ENCODE results near the gene CORO1C.

Gene CORO1C

DNA sequence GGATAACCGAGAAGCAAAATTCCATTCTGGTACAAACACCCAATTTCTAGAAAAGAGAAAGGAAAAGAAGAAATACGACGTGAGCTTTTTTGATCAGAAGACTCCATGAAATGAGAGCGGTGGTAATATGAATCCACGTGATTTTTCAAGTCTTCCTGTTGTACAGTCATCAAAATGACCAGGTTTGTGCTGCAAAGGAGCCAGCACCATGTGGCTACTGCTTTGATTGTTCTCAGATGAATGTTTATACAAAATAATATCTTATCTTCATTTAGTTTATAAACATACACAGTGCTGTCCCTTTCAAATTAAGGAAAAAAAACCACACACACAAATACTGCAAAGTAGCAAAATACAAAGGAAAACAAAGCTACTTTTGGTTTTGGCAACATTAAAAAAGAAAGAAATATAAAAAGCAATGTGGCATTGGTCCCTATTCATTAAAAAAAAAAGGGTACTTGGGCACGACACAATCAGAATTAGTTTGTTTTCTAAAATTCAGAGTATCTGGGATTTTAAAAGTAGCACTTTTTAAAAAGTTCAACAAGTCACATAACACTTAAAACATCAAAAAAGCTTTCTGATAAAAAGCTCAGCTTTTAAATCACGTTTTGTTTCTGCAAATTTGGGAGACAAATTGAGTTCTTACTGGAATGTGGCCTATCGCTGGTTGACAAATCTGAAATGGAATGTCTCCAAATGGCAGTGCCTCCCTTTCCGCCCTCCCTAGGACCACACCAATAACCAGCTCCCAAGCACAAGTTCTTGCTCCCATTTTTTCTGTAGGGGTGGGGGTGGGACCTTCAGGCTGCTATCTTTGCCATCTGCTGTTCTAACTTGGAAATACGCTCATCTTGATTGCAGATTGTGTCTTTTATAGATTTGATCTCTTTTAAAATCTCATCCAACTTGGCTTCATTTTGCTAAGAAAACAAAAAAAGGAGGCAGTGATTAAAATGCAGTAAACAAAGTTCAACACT lies 84.4 kb downstream of the CORO1C start:
- no peak for DNase-seq

DNA sequence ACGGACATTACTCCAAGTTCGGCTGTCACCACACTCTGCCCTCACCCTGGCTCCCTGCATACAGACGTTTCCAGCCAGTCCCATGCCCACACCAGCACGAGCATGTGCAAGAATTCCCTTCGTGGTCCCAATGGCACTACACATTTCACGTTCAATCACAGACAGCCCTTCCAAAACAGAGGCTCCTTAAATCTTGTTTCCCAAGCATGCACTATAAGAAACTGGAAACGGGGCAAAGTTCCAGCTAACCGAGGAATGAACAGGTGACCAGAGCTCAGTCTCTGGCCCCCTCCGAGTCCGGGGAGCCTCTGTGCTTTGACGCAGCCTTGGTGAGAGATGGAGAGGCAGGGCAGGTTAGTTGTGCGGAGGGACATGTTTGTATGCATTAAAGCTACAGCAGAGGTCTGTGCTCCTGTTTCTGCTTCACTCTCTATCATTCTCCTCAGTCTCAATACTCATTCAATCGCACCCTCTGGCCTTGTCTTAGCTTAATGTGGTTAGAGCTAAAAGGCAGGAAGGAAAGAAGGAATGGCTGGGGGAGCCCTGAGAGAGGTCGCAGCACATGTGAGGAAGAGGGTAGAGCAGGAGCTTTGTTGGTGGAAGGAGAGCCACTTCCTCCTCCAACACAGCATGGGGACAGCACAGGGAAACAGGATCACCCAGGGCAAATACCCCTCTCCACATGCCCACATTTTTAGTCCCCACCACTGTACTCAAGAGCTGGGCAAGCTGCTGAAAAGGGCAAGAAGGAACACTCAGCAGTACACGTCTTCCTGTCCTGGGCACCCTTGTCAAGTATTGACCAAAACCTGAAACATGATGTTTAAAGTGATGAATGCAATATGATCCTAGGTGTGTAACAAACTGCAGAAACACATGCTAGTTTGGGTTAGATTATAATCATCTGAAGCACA lies 85.4 kb downstream of the CORO1C start:
- no peak for DNase-seq

DNA sequence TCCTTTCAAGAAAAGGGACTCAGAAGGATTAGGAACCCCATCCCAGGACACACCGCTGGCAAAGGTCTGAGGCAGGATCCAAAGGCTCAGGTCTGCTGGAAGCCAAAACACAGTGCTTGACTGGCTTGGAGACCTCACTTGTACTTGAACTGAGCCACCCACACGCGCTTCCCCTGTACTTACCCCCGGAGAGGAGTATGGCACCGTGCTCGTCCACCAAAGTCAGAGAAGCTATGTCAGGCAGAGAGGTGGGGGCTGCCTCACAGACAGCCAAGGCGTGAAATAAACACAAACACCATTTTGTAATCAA lies 86.6 kb downstream of the CORO1C start:
- no peak for DNase-seq

DNA sequence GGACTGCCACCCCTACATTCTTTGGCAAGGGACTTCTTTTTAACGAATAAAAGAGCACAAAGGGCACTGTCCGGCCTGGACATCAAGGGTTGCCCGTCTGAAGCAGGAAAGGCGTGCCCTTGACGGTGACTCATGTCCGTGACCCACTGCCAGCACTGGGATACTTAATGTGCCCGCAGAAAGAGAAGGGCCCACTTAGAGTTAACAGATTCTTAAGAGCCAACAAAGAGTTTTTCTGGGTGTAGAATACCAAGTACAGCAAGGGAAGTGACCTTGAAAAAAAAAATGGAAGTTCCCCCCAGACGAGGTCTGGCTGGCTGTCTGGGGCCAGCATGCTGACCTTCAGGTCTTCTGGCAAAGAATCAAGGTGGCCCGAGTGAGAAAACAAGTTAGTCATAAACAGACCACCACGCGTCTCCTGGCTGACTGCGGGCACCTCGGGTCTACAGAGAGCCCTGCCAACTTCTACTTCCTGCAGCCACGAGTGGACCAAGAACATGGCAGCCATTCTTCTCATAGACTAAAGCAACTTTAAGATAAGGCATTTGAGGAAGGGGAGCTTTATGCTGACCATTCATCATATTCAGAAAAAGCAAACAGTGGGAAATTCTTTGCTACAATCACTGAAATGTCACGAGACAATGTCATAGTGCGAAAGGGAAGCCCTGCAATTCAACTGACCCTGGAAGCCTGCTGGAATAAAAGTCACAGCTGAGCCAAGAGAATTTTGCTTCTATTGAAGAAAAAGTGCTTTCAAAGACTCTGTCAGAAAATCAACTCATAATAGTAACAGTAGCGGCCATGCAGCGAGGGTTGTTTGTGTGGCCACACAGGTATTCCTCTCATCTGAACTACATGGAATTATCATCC lies 87.1 kb downstream of the CORO1C start:
- DNase-seq: no peak

DNA sequence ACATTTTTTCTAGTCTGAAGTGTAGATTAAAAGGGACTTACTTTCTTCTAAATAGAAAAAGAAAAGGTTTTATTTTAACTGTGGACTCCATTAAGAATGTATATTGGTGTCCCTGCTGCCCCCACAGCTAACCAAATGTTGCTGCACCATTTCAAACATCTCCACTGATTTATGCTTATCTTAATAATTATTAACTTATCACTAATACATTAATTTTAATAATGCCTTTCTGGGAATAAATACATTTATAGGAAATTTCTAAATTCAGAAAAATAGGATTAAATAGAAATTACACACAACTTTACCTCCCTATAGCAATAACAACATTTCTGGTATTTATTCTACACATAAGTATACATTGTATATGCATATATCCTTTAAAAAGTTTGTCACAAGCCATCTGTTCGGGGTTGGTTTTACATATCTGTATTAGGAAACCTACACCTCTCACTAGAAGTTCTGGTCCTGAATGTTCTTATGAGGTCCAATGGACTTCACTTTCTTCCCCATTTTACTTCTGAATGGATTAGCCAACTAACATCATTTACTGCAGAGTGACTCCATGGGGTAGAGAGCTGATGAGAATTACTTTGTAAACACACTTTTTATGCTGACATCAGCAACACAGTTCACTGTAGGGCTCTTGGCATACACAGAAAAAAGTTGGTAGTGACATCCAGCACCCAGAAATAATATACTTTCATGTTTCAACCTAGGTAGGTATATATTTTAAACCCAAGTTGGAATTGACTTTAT lies 88.2 kb downstream of the CORO1C start:
- no peak for DNase-seq

DNA sequence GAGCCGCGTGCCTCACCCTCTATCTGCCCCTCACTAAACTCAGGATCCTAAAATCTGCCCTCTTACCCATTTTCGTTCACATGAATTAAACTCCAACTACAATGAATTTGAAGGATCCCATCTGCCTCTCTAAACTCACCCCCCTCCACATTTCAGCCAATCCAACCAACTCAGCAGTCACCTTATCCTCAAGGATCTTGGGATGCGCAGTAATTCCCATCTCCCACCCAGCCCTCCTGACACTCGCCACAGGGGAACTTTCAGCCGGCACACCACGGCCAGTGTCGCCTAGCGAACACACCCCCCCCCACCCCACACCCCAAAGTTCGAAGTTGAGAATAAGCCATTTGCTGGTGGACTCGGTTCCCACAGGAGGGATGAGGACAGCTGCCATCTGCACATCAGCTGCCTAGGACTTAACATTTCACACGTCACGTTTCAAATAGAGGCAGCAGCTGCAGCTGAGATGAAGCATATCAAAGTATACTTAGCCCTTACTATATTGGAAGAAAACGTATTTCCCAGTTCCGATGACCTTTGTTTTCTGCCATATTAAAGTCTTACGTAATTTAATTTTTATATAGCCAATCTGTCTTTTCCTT lies 88.9 kb downstream of the CORO1C start:
- no peak for DNase-seq

DNA sequence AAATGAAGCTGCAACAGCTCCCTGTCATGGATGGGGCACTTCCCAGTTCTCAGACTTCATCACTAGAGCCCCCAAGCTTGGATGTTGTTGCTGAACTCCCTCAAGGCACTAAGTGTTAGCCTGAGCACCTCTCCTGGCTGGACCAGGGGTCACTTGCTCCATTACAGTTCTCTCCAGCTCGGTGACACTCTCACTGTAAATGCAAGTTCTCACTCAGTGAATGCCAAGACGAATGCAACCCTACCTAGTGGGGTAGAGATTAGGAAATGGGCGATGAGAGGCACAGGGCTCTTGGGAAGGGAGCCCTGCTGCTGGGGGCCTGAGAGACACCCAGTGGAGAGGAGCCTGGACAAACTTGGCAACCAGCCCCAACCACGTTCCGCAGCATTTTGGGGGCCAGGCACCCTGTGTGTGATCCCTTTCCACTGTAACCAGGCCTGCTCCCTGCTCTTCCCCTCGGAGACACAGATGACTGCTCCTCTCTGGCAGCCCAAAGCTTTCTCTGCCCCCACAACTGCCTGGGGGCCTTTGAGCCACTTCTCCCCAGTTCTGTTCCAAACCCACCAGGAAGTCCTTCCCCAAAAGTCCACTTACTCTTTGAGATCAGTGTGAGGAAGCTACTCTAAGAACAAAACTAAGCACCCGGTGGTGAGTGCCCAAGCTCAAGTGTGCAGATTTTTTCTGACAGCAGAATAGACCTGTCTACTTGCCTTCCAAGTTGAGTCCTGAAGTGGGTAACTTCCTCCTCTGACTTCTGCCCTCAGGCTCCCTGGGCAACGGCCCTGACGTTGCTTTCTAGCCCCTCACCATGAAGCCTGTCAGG lies 89.7 kb downstream of the CORO1C start:
- no peak for DNase-seq

DNA sequence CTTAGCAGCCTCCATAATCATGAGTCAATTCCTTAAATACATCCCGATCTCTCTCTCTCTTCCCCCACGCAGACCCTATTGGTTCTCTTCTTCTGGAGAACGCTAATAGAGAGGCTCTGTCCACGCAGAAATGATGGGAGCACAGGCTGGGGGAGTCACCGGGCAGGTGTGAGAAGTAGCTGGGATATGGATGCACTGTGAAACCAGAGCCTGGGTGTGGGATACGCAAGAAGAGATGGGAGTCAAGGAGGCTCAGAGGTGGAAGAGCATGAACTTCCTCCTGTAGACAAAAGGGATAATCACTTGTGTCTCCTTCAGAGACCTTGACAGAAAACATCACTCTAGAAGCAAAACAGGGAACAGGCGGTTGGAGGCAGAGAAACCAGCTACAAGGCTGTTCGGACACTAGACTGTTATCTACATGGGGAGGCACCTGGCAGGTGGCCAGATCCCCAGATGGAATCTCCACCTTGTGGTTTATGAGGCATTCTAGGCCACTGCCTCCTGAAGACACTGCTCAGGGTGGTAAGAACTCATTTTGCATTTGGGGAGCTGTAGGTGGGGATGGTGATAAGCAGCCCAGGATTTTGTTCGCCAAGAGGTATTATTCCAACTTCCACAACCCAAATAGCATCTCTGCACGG lies 90.4 kb downstream of the CORO1C start:
- DNase-seq: no peak

DNA sequence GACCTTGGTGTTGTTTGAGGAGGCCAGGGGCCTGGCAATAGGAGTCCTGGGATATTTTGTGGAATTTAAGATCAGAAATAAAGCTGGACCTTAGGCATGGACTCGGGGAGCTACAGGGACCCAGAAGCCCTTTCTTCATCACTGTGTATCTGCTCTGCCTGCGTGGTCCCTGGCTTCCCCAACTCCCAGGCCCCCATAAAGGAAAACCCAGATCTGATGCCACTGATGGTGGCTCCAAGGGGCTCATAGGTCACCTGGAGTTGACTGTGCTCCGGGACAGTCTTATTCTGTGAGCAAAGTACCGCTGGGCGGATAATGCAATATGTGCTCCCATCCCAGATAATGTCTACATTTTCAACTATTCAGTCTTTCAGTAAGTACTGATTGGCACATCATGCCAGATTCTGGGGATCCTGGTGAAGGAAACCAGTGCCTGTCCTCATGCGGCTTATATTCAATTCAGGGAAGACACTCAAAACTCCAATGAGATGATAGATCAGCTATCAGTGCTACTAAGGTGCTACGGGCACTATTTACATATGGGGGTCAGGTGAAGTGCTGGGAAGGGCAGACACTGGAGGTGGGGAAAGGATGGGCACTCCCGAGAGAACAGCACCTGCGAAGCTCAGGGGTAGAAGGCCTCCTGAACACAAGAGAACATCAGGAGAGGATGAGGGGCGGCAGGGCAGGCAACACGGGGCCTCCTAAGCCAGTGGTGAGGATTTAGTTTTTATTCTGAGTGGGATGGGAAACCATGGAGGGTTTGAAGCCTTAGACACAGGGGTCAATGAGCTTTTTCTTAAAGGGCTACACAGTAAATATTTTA lies 92.1 kb downstream of the CORO1C start:
- DNase-seq: no peak

DNA sequence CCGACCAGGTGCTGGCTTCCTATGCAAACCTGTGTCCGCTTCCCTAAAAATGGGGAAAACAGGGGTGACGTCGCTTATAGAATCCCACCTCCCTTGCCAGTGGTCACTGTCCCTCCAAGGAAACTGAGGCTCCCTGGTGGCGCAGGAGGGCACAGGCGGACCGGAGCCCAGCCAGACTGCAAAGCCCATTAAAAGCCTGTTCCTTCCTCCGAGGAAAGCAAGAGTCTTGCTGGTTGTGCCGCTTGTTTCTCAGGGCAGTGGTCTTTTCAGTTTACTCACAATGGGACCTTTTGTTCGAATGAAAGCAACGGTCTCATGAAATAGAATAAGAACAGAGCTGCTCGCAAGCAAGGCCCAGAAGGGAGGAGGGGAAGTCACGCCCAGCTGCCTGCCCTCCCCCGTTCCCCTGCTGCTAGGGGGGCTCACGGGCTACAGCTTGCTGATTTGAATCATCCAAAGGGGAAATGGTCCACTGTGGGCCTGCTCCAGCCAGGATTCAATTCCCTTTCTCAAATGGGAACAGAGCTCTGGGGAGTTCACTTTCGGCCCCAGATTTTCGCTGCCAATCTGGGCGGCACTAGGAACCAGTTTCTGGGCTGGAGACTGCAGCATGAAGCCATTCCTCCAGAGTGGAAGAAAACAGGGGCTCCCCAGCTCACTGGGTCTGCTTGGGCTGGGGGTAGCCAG lies 93.0 kb downstream of the CORO1C start:
- no peak for DNase-seq

DNA sequence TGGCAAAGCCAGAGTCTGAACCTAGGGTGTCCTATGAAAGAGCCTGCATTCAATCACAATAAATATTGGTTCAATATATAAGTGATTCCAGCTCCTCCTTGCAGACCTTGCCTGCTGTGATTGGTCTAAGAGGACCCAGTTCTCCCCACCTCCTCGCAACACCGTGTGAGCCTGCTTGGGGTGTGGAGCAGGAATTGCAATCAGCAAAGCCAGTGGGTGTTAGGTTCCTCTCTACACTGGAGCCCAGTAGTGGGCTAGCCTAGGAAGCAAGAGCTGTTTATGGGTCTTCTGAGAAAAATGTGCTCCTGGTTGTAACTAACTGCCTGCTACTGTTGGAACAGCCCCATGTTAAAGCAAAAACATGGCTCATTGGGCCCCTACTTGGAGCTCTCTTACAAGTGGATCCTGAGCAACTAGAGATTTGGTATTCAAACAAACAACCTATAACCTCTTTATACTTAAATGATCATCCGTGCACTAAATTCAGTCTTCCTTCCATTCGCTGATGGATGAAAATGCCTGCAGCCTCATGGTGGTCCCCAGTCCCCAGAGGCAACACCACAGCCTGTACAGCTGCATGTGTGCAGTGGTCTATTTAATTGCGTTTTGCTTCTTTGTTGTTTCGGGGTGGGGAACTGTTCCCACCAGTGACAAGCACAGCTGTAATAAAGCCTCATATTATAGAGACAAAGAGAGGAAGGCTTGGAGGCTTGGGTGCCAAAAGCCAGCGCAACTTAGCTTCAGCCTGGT lies 93.9 kb downstream of the CORO1C start:
- DNase-seq: no peak

DNA sequence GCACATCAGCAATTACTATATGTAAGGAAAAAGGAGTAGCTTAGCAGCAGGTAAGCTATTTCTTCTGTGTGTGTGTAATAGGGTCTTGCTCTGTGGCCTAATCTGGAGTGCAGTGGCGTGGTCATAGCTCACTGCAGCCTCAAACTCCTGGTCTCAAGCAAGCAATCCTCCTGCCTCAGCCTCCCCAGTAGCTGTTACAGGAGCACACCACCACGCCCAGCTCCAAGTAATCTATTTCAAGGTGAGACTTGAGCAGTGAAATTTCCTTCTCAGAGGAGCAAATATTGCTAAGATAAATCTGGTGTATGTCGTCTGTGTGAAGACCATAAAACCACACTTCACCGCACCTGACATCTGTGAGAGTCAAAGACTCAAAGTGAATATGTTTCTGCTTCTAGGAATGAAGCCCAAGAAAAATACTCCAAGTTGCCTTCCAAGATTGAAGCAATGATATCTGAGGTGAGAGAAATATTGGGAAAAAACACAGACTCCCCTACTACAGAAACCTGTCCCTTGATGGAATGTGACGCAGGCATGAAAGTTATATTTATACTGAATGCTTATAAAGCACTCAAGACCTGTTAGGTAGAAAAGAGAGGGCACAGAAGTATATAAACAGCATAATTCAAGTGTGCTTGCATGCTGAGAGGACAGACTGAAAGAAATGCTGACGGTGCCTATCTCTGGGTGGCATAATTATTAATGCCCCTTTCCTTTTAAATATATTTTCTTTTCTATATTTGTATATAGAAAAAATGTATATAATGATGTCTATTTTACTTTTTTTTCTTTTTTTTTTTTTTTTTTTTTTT lies 95.1 kb downstream of the CORO1C start:
- no peak for DNase-seq

DNA sequence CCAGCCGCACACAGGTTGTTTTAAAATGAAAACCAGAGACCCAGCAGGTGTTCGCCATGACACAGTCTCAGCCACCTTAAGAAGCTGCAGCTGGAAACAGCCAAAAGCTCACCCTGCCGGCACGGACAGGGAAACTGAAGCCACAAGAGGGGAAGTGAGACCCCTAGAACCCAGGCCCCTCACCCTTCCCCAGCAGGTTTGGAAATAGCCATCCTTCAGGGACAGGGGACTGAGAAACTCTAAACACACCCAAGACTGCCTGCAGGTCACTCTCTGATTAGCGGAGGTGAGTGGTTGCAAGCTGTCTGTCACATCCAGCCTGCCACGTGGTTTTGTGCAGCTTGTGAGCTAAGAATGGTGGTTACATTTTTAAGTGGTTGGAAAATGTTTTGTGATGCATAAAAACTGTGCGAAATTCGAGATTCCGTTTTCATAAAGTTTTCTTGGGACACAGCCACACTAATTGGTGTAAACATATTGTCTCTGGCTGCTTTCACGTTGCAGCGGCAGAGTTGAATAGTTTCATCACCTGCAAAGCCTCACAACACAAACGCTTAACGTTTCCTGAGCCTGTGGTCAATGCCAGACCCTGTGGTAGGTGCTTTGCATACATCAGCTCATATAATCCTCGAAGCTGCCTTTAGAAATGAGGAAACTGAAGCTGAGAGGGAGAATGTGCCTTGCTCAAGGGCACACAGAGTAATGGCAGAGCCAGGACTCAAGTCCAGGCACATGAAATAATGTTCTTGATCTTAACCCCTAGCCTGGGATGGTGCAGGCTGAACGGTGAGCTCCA lies 95.9 kb downstream of the CORO1C start:
- peak; percentile 52 for DNase-seq

DNA sequence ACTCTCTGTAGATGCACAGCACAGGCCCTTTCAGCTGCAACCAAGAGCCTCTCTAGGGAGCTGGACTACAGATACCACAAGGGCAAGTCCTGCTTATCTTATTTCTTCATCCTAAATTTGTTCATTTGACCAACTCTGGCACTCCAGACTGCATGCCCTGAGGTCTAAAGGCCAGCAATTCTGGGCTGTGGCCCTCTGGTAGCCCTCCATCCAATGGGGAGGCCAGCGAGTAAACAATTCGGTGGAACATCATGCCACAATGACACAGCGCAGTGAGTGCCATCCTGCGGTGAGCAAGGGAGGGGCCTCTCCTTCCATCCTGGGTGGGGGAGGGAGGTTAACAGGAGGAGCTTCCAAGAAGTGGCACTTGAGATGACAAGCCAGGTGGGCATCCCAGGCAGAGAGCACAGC lies 97.0 kb downstream of the CORO1C start:
- DNase-seq: no peak

DNA sequence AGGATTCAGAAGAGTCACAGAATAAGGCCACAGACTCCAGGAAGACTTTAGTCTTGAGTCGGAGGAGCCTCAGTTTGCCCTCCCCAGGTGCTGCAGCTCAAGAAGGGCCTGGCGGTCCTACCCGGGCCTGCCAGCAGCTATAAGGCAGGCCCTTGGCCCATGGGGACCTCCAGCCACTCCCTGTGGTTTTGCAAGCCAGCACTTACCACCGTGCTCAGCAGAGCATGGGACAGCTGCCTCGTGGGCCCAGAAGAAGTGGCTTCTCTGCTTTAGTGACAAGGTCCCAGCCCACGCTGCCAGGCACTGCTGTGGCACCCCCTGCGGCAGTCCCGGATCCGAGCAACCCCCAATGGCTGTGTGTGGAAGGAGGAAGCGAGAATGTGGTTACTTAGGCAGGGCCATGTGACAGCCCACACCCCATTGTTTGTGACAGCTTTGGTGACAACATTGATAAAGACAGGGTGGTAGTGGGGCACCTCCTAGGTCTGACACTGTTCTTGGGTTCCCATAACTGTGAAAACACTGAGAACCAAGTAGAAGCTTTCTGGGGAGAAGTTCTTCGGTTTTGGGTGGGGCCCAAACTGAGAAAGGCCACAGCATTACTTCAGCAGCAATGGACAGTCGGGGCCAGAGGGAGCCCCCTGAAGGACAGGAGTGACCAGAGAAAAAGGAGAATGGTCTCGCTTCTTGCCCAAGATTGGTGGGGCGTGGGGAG lies 97.6 kb downstream of the CORO1C start, which contains the start of gene SELPLG:
TSS of gene SELPLG (minus strand) at position 361 of the 715 bp plus-strand sequence. CDS start 9,587 bp downstream, outside the sequence.
- peak; percentile 80 for DNase-seq
